Measurements from ENCODE around the gene HS3ST3A1. TPM values are rescaled to one million over a fixed set of nuclear protein-coding genes. Genes with fewer than 3 reads are reported as not detected.

HS3ST3A1 gene
- total RNA-seq, 1 experiment from 2014 or later, result 3.4 TPM

- Histone ChIP-seq H3K9me3 (ENCODE audit: control insufficient read depth, low read depth, low read length) (no peaks in the 10 kb centered on the region), H4K20me1 (ENCODE audit: control insufficient read depth, insufficient read depth, insufficient read length) (no peaks in the 10 kb centered on the region), H3K27me3 (ENCODE audit: insufficient read depth, low read length) (no peaks in the 10 kb centered on the region; the same call in 1 of the 2 replicates), H3K4me1 (ENCODE audit: insufficient read depth, low read length) (no peaks in the 10 kb centered on the region), H3K56ac (ENCODE audit: insufficient read length, low read depth, low read length) (no peak overlapping the region), H3K27ac (ENCODE audit: insufficient read length, low read depth, low read length) (no peak overlapping the region), H4K8ac (replicated peaks; ENCODE audit: insufficient read length, low read depth, low read length) (no peak overlapping the region), H4K5ac (ENCODE audit: insufficient read length, low read depth, low read length) (no peak overlapping the region), H3K23me2 (ENCODE audit: insufficient read length, low read depth, low read length, poor library complexity, severe bottlenecking) (peaks cover 22% of the 10 kb centered on the region), H2AK5ac (ENCODE audit: insufficient read length, low read length) (no peak overlapping the region), H3K9ac (ENCODE audit: extremely low read depth, insufficient read length, low read length) (no peak overlapping the region), H2BK5ac (ENCODE audit: insufficient read length, low read length) (no peak overlapping the region), H3K18ac (ENCODE audit: insufficient read length, low read depth, low read length) (no peak overlapping the region), H3K14ac (ENCODE audit: insufficient read depth, low read length) (no peak overlapping the region), H3T11ph (ENCODE audit: low read length) (no peak overlapping the region), H2BK20ac (ENCODE audit: low read depth, low read length, poor library complexity, severe bottlenecking) (no peak overlapping the region), H3K23ac (ENCODE audit: insufficient read length, low read depth, low read length) (no peak overlapping the region), H3K4me2 (ENCODE audit: insufficient read depth, insufficient read length, low read length) (no peak overlapping the region), H3K4ac (ENCODE audit: low read depth, low read length) (no peak overlapping the region), H2AFZ (ENCODE audit: low read length) (no peak overlapping the region), H3K79me1 (ENCODE audit: insufficient read depth, low read depth, low read length, poor library complexity, severe bottlenecking) (no peaks in the 10 kb centered on the region), H2BK15ac (ENCODE audit: low read depth, low read length) (no peak overlapping the region), H2BK12ac (ENCODE audit: insufficient read length, low read depth, low read length) (no peak overlapping the region), H3K79me2 (ENCODE audit: insufficient read depth, low read length) (no peaks in the 10 kb centered on the region), H4K91ac (ENCODE audit: insufficient read length, low read depth, low read length) (no peak overlapping the region), H2BK120ac (ENCODE audit: low read depth, low read length, poor library complexity, severe bottlenecking) (no peak overlapping the region)
- no peaks in the 10 kb centered on the region; a peak in 1 of 5 replicates for H3K9me3 Mint-ChIP-seq
- no peak overlapping the region for H3K27ac Mint-ChIP-seq
- no peak overlapping the region for H3K4me3 Mint-ChIP-seq
- WGBS (ENCODE audit: extremely low coverage, insufficient read length, low lambda C conversion rate), result no CpG with 5 or more reads among the region's 1 CpG
- peaks cover 29 to 36% of the 10 kb centered on the region in 2 experiments for H3K4me1 Mint-ChIP-seq
- H3K27me3 Mint-ChIP-seq (ENCODE audit: low read depth), result peaks cover 44% of the 10 kb centered on the region
- no peak for DNase-seq
- no peaks in the 10 kb centered on the region; a peak in 1 of 7 replicates for H3K36me3 Mint-ChIP-seq (ENCODE audit: insufficient read depth in 1 of 3, low read depth in 3 of 3)
- no peak for TF ChIP-seq CTCF (conservative IDR thresholded peaks at IDR 0.05)
Observed at GRCh38 chr17:13599168-13599577, 2.6 kb downstream of the HS3ST3A1 start.
